ENCODE data around the gene TBX1. TPM values are rescaled to one million over a fixed set of nuclear protein-coding genes. Genes with fewer than 3 reads are reported as not detected.
"Not testable (repeated sequence)": the region's sequence is repeated elsewhere in the genome, so short reads cannot be mapped to it uniquely, and the experiment has no call there.

The TBX1 gene
- total RNA-seq, 1 donor from 2014 or later, result 3.4 TPM

- Mint-ChIP-seq H3K27me3 (peaks cover 61% of the 10 kb centered on the region), H3K4me1 (ENCODE audit: unreplicated experiment) (no peaks in the 10 kb centered on the region), H3K36me3 (no peaks in the 10 kb centered on the region), H3K27ac (no peak overlapping the region), H3K4me3 (no peak overlapping the region), H3K9me3 (no peaks in the 10 kb centered on the region)
- no peak for TF ChIP-seq CTCF (conservative IDR thresholded peaks at IDR 0.05)
- no peak for DNase-seq (ENCODE audit: extremely low spot score, unreplicated experiment)
These were observed 13.0 kb downstream of the TBX1 start for GRCh38 chr22:19773470-19774040.

GRCh38 chr22:19774628-19775027 lies 14.1 kb downstream of the TBX1 start:
- Mint-ChIP-seq H3K4me1 (ENCODE audit: unreplicated experiment) (no peaks in the 10 kb centered on the region), H3K36me3 (no peaks in the 10 kb centered on the region), H3K4me3 (no peak overlapping the region), H3K27me3 (peaks cover 62% of the 10 kb centered on the region), H3K27ac (no peak overlapping the region), H3K9me3 (no peaks in the 10 kb centered on the region)
- DNase-seq (ENCODE audit: extremely low spot score, unreplicated experiment), result no peak
- no peak for TF ChIP-seq CTCF (conservative IDR thresholded peaks at IDR 0.05)

- H3K9me3 Mint-ChIP-seq, result no peaks in the 10 kb centered on the region
- TF ChIP-seq CTCF (conservative IDR thresholded peaks at IDR 0.05), result no peak
- DNase-seq (ENCODE audit: extremely low spot score, unreplicated experiment), result no peak
- H3K36me3 Mint-ChIP-seq, result no peaks in the 10 kb centered on the region
- peaks cover 59% of the 10 kb centered on the region for H3K27me3 Mint-ChIP-seq
- H3K27ac Mint-ChIP-seq, result no peak overlapping the region
- H3K4me1 Mint-ChIP-seq (ENCODE audit: unreplicated experiment), result peaks cover 6% of the 10 kb centered on the region
- no peak overlapping the region for H3K4me3 Mint-ChIP-seq
These were observed 15.1 kb downstream of the TBX1 start for GRCh38 chr22:19775496-19776325.

- Mint-ChIP-seq H3K4me1 (ENCODE audit: unreplicated experiment) (peaks cover 6% of the 10 kb centered on the region), H3K36me3 (no peaks in the 10 kb centered on the region), H3K4me3 (no peak overlapping the region), H3K27ac (no peak overlapping the region), H3K9me3 (no peaks in the 10 kb centered on the region), H3K27me3 (peaks cover 51% of the 10 kb centered on the region)
- TF ChIP-seq CTCF (conservative IDR thresholded peaks at IDR 0.05), result no peak
- DNase-seq (ENCODE audit: extremely low spot score, unreplicated experiment), result no peak
These were observed 16.0 kb downstream of the TBX1 start for GRCh38 chr22:19776433-19777031.

- not testable (repeated sequence) for H3K27ac Mint-ChIP-seq; H3K4me3 Mint-ChIP-seq; H3K4me1 Mint-ChIP-seq (ENCODE audit: unreplicated experiment); DNase-seq (ENCODE audit: extremely low spot score, unreplicated experiment); H3K36me3 Mint-ChIP-seq; H3K9me3 Mint-ChIP-seq
- H3K27me3 Mint-ChIP-seq, result peaks cover 45% of the 10 kb centered on the region
These were observed 16.6 kb downstream of the TBX1 start for GRCh38 chr22:19777192-19777591.

GRCh38 chr22:19779011-19779421 lies 18.4 kb downstream of the TBX1 start:
- peaks cover 6% of the 10 kb centered on the region for H3K4me1 Mint-ChIP-seq (ENCODE audit: unreplicated experiment)
- H3K4me3 Mint-ChIP-seq, result no peak overlapping the region
- TF ChIP-seq CTCF (conservative IDR thresholded peaks at IDR 0.05), result no peak
- no peak overlapping the region for H3K27ac Mint-ChIP-seq
- peaks cover 30% of the 10 kb centered on the region for H3K27me3 Mint-ChIP-seq
- no peak for DNase-seq (ENCODE audit: extremely low spot score, unreplicated experiment)
- no peaks in the 10 kb centered on the region for H3K9me3 Mint-ChIP-seq
- H3K36me3 Mint-ChIP-seq, result no peaks in the 10 kb centered on the region
